ENCODE results near the gene DYRK3.

Gene DYRK3

GRCh38 chr1:206662396-206663092 lies 27.2 kb downstream of the DYRK3 start:
- DNase-seq = no peak

GRCh38 chr1:206663362-206663761 lies 28.0 kb downstream of the DYRK3 start:
- DNase-seq = no peak

GRCh38 chr1:206663832-206664652 lies 28.7 kb downstream of the DYRK3 start:
- DNase-seq = peak; percentile 71

GRCh38 chr1:206664740-206665139 lies 29.4 kb downstream of the DYRK3 start:
- no peak for DNase-seq

- no peak for DNase-seq
Measured at GRCh38 chr1:206666031-206666561, 30.8 kb downstream of the DYRK3 start.

GRCh38 chr1:206666954-206667665 lies 31.8 kb downstream of the DYRK3 start:
- DNase-seq = no peak

GRCh38 chr1:206668351-206668750 lies 33.0 kb downstream of the DYRK3 start:
- DNase-seq = no peak

GRCh38 chr1:206668874-206669410 lies 33.6 kb downstream of the DYRK3 start:
- DNase-seq = no peak

GRCh38 chr1:206672011-206672688 lies 36.8 kb downstream of the DYRK3 start:
- no peak for DNase-seq

- no peak for DNase-seq
Measured at GRCh38 chr1:206672844-206673758, 37.8 kb downstream of the DYRK3 start.

GRCh38 chr1:206674236-206674635 lies 38.9 kb downstream of the DYRK3 start:
- DNase-seq = no peak

- DNase-seq = no peak
Measured at GRCh38 chr1:206674745-206675175, 39.4 kb downstream of the DYRK3 start.

GRCh38 chr1:206676499-206676898 lies 41.2 kb downstream of the DYRK3 start:
- DNase-seq = no peak

GRCh38 chr1:206678490-206678889 lies 43.2 kb downstream of the DYRK3 start:
- DNase-seq = no peak

- DNase-seq = no peak
Measured at GRCh38 chr1:206679738-206680211, 44.4 kb downstream of the DYRK3 start.

- DNase-seq = no peak
Measured at GRCh38 chr1:206680279-206680678, 44.9 kb downstream of the DYRK3 start.

- DNase-seq = no peak
Measured at GRCh38 chr1:206681359-206681758, 46.0 kb downstream of the DYRK3 start.

GRCh38 chr1:206682111-206682510 lies 46.8 kb downstream of the DYRK3 start:
- DNase-seq = no peak

- no peak for DNase-seq
Measured at GRCh38 chr1:206683313-206683712, 48.0 kb downstream of the DYRK3 start.

GRCh38 chr1:206684003-206684402 lies 48.7 kb downstream of the DYRK3 start:
- no peak for DNase-seq
